ENCODE measurements around the gene LCOR. TPM values are rescaled to one million over a fixed set of nuclear protein-coding genes. Genes with fewer than 3 reads are reported as not detected.

The LCOR gene
- 10 to 100 TPM; 19.8 to 25.1 (median 21.7) TPM for total RNA-seq

- peaks cover 0 to under 1% (median 0%) of the 10 kb centered on the region in 3 donors for H3K36me3 ChIP-seq
- WGBS, 2 donors: 1% methylated on average over 17 to 32 of the region's 112 CpGs
- TF ChIP-seq POLR2A (IDR thresholded peaks at IDR 0.05) (peak; percentile 58 to 81), CTCF (IDR thresholded peaks at IDR 0.05) (no peak), EP300 (IDR thresholded peaks at IDR 0.05) (peak in 1 of 2 donors; percentile 84)
- peak within 1 kb of the TSS; percentile 67 to 96 (median 92) for H3K4me3 ChIP-seq
- DNase-seq (ENCODE audit: low spot score in 2 of 2): peak; percentile 63 to 72
- H3K4me1 ChIP-seq: peaks cover 0 to 50% (median 23%) of the 10 kb centered on the region in 4 donors
- no peaks in the 10 kb centered on the region for H3K9me3 ChIP-seq
- H3K27me3 ChIP-seq: no peaks in the 10 kb centered on the region
- peak within 1 kb of the TSS; percentile 91 to 99 (median 96) for H3K27ac ChIP-seq
These were observed at the start of gene LCOR for GRCh38 chr10:96831867-96832720. Gene LCOR (plus strand): TSS chr10:96832298. CDS start chr10:96949058, 116,760 bp downstream.

GRCh38 chr10:96784253-96784652 is 47.8 kb upstream of the LCOR start:
- Histone ChIP-seq H3K9me3 (peaks cover 0 to 7% (median 0%) of the 10 kb centered on the region in 4 donors), H3K27ac (no peak overlapping the region), H3K27me3 (no peaks in the 10 kb centered on the region), H3K4me1 (no peaks in the 10 kb centered on the region), H3K4me3 (no peak overlapping the region), H3K36me3 (no peaks in the 10 kb centered on the region)
- no peak for DNase-seq (ENCODE audit: low spot score in 2 of 2)
- TF ChIP-seq CTCF (IDR thresholded peaks at IDR 0.05) (no peak), POLR2A (IDR thresholded peaks at IDR 0.05) (no peak), EP300 (IDR thresholded peaks at IDR 0.05) (no peak)
- 90 to 97% methylated on average over 4 of the region's 4 CpGs for WGBS, 2 donors

GRCh38 chr10:96789571-96790108 is 42.5 kb upstream of the LCOR start:
- Histone ChIP-seq H3K4me1 (no peaks in the 10 kb centered on the region), H3K27me3 (no peaks in the 10 kb centered on the region), H3K27ac (no peak overlapping the region), H3K4me3 (no peak overlapping the region), H3K36me3 (no peaks in the 10 kb centered on the region), H3K9me3 (peaks cover 0 to 2% (median 0%) of the 10 kb centered on the region in 4 donors)
- no peak for DNase-seq (ENCODE audit: low spot score in 2 of 2)
- WGBS, 2 donors: 75 to 80% methylated on average over 4 of the region's 4 CpGs
- TF ChIP-seq EP300 (IDR thresholded peaks at IDR 0.05) (no peak), CTCF (IDR thresholded peaks at IDR 0.05) (no peak), POLR2A (IDR thresholded peaks at IDR 0.05) (no peak)

- Histone ChIP-seq H3K4me1 (no peaks in the 10 kb centered on the region), H3K27ac (no peak overlapping the region), H3K27me3 (no peaks in the 10 kb centered on the region), H3K36me3 (no peaks in the 10 kb centered on the region), H3K4me3 (no peak overlapping the region), H3K9me3 (no peaks in the 10 kb centered on the region)
- TF ChIP-seq CTCF (IDR thresholded peaks at IDR 0.05) (no peak), POLR2A (IDR thresholded peaks at IDR 0.05) (no peak), EP300 (IDR thresholded peaks at IDR 0.05) (no peak)
- WGBS, 2 donors: 95 to 100% methylated on average over 1 of the region's 1 CpG
- no peak for DNase-seq (ENCODE audit: low spot score in 2 of 2)
These were observed 40.2 kb upstream of the LCOR start for GRCh38 chr10:96791902-96792301.
